Mesendoderm (in vitro differentiated cells): Measurements from ENCODE around the gene MON1A. TPM values are rescaled to one million over a fixed set of nuclear protein-coding genes. Genes with fewer than 3 reads are reported as not detected.

Source experiments
- DNase-seq: peaks from one replicate; pipeline ENCODE4 v3.0.0; 2013
- H2AK5ac ChIP-seq: 2 replicates; pipeline ENCODE4 v1.6.1; 2013; ENCODE audit warnings: low read length, inconsistent platforms
- H2BK120ac ChIP-seq: 2 replicates; pipeline ENCODE4 v1.6.1; 2013; ENCODE audit warnings: low read depth, mild to moderate bottlenecking, low read length, moderate library complexity, mixed read lengths
- H2BK15ac ChIP-seq: replicated peaks from 2 replicates; pipeline ENCODE4 v1.6.1; 2013; ENCODE audit warnings: low read depth, mild to moderate bottlenecking, moderate library complexity
- H2BK5ac ChIP-seq: 2 replicates; pipeline ENCODE4 v1.6.1; 2013; ENCODE audit warnings: low read length, inconsistent platforms
- H3K18ac ChIP-seq: 2 replicates; pipeline ENCODE4 v1.6.1; 2013; ENCODE audit warnings: mild to moderate bottlenecking, low read length, mixed read lengths
- H3K23ac ChIP-seq: one replicate; pipeline ENCODE4 v1.6.1; 2013; ENCODE audit warnings: low read length
- H3K27ac ChIP-seq: 2 replicates; pipeline ENCODE4 v1.5.1; 2013; ENCODE audit warnings: low read depth, mild to moderate bottlenecking, inconsistent platforms, low read length, moderate library complexity
- H3K27me3 ChIP-seq: 2 replicates; pipeline ENCODE4 v1.6.1; 2013; ENCODE audit warnings: low read length, control low read depth, mild to moderate bottlenecking, inconsistent platforms; ENCODE audit not compliant: insufficient read depth, poor library complexity
- H3K36me3 ChIP-seq: 2 replicates; pipeline ENCODE4 v1.6.1; 2013; ENCODE audit warnings: low read length, inconsistent platforms; ENCODE audit not compliant: control insufficient read depth, insufficient read depth
- H3K4ac ChIP-seq: one replicate; pipeline ENCODE4 v1.6.1; 2013; ENCODE audit warnings: low read depth, mild to moderate bottlenecking, low read length, moderate library complexity
- H3K4me1 ChIP-seq: 2 replicates; pipeline ENCODE4 v1.6.1; 2013; ENCODE audit warnings: low read depth, low read length, inconsistent platforms; ENCODE audit not compliant: control insufficient read depth
- H3K4me2 ChIP-seq: 2 replicates; pipeline ENCODE4 v1.6.1; 2013; ENCODE audit warnings: low read length
- H3K4me3 ChIP-seq: 2 replicates; pipeline ENCODE4 v1.5.1; 2013; ENCODE audit warnings: mild to moderate bottlenecking, low read length
- H3K56ac ChIP-seq: one replicate; pipeline ENCODE4 v1.6.1; 2013; ENCODE audit warnings: low read length
- H3K79me1 ChIP-seq: 2 replicates; pipeline ENCODE4 v1.6.1; 2013; ENCODE audit warnings: low read length, inconsistent platforms
- H3K79me2 ChIP-seq: 2 replicates; pipeline ENCODE4 v1.6.1; 2013; ENCODE audit warnings: mild to moderate bottlenecking, low read length; ENCODE audit not compliant: control insufficient read depth, insufficient read depth
- H3K9ac ChIP-seq: 2 replicates; pipeline ENCODE4 v1.6.1; 2013; ENCODE audit warnings: low read length, inconsistent platforms
- H4K5ac ChIP-seq: one replicate; pipeline ENCODE4 v1.6.1; 2013; ENCODE audit warnings: low read length
- H4K8ac ChIP-seq: one replicate; pipeline ENCODE4 v1.6.1; 2013; ENCODE audit warnings: low read depth, mild to moderate bottlenecking, control low read depth, low read length, moderate library complexity
- WGBS: extraction: QIAGEN DNeasy Blood & Tissue Kit; methylation state at CpG from one replicate; pipeline ENCODE4 v1.1.7; 2013; ENCODE audit warnings: low lambda C conversion rate, missing lambda C conversion rate; ENCODE audit not compliant: insufficient coverage; ENCODE audit errors: extremely low coverage; 5-methylcytosine and 5-hydroxymethylcytosine counted together
- small RNA-seq: library from polyadenylated mRNA; stranded (forward); fragments of <200 nt; extraction: miRNeasy Mini kit (QIAGEN cat#:217004); gene quantifications from one replicate; pipeline ENCODE3, GENCODE V24; 2013; ENCODE audit not compliant: insufficient read depth

MON1A gene

GRCh38 chr3:49867400-49867799 is 62.2 kb downstream of the MON1A start:
- Histone ChIP-seq H4K5ac (no peak overlapping the region), H3K27me3 (no peaks in the 10 kb centered on the region), H3K79me1 (no peaks in the 10 kb centered on the region), H3K23ac (no peak overlapping the region), H3K56ac (no peak overlapping the region), H4K8ac (no peak overlapping the region), H3K4me2 (no peak overlapping the region), H3K4ac (no peak overlapping the region), H3K18ac (no peak overlapping the region), H3K4me3 (no peak overlapping the region), H3K4me1 (peaks cover 4% of the 10 kb centered on the region), H2AK5ac (no peak overlapping the region), H3K9ac (no peak overlapping the region), H3K27ac (no peak overlapping the region), H2BK5ac (no peak overlapping the region), H3K36me3 (no peaks in the 10 kb centered on the region), H2BK120ac (no peak overlapping the region), H3K79me2 (no peaks in the 10 kb centered on the region), H2BK15ac (no peak overlapping the region)
- peak; percentile 45 for DNase-seq
- WGBS = no CpG with 5 or more reads among the region's 1 CpG

DNA sequence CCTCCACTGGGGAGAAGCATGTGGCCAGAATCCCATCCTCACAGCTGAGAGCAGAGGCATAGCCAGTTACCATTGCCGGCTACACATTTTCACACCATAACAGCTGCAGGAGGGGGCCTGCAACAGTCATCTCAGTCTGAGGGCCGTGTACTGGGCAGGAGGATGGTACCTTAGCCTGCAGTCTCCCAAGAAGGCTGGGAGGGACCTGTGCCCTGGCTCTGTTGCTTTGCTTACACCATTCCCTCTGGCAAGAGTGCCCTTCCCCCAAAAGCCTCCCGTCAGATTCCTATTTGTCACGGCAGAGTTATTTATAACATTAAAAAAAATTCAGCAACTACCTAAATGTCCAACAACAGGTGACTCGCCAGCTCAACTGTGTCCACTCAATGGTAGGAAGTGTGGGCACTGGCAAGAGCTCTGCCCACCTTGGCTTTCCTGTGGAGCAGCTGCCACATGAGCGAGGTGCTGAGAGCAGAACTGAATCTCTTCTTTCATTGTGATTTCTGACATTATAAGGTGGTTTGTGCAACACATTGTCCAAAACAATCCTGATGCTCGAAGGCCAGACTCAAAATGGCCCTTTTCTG is 64.3 kb downstream of the MON1A start:
- H3K23ac ChIP-seq = no peak overlapping the region
- no peak overlapping the region for H3K56ac ChIP-seq
- no peak overlapping the region for H2BK120ac ChIP-seq
- H4K5ac ChIP-seq = no peak overlapping the region
- no peak overlapping the region for H3K18ac ChIP-seq
- H2AK5ac ChIP-seq = no peak overlapping the region
- no peak for DNase-seq
- no peaks in the 10 kb centered on the region for H3K79me2 ChIP-seq
- peaks cover 4% of the 10 kb centered on the region for H3K4me1 ChIP-seq
- no peak overlapping the region for H3K4ac ChIP-seq
- WGBS = no CpG with 5 or more reads among the region's 7 CpGs
- H2BK5ac ChIP-seq = no peak overlapping the region
- H3K27ac ChIP-seq = no peak overlapping the region
- no peak overlapping the region for H2BK15ac ChIP-seq
- H3K4me3 ChIP-seq = no peak overlapping the region
- H3K36me3 ChIP-seq = no peaks in the 10 kb centered on the region
- H3K4me2 ChIP-seq = no peak overlapping the region
- no peak overlapping the region for H4K8ac ChIP-seq
- no peaks in the 10 kb centered on the region for H3K27me3 ChIP-seq
- H3K9ac ChIP-seq = no peak overlapping the region
- H3K79me1 ChIP-seq = no peaks in the 10 kb centered on the region

DNA sequence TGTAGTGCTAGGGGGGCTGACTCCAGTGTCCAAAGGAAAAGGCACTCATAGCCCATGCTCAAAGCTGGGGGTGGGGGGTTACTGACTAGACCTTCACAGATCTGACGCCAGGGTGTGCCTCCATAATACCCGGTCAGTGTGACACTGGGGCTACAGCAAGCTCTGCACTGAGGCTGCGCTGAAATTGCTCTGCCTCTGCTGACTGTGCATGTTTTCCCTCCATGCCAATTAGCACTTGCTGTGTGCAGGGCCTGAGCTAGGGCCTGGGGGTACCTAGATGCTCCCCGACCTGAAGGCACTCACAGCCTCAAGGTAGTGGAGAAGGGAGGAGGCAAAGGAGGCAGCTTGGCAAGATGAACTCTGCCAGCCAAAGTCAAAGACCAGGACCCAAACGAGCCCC is 65.1 kb downstream of the MON1A start:
- Histone ChIP-seq H2BK120ac (no peak overlapping the region), H3K18ac (no peak overlapping the region), H2AK5ac (no peak overlapping the region), H3K56ac (no peak overlapping the region), H3K4me3 (no peak overlapping the region), H3K79me2 (no peaks in the 10 kb centered on the region), H3K4ac (no peak overlapping the region), H3K27ac (no peak overlapping the region), H3K4me2 (no peak overlapping the region), H4K5ac (no peak overlapping the region), H3K27me3 (no peaks in the 10 kb centered on the region), H3K9ac (no peak overlapping the region), H2BK15ac (no peak overlapping the region), H3K36me3 (no peaks in the 10 kb centered on the region), H3K79me1 (no peaks in the 10 kb centered on the region), H4K8ac (no peak overlapping the region), H2BK5ac (no peak overlapping the region), H3K23ac (no peak overlapping the region), H3K4me1 (peaks cover 4% of the 10 kb centered on the region)
- WGBS = no CpG with 5 or more reads among the region's 5 CpGs
- no peak for DNase-seq

DNA sequence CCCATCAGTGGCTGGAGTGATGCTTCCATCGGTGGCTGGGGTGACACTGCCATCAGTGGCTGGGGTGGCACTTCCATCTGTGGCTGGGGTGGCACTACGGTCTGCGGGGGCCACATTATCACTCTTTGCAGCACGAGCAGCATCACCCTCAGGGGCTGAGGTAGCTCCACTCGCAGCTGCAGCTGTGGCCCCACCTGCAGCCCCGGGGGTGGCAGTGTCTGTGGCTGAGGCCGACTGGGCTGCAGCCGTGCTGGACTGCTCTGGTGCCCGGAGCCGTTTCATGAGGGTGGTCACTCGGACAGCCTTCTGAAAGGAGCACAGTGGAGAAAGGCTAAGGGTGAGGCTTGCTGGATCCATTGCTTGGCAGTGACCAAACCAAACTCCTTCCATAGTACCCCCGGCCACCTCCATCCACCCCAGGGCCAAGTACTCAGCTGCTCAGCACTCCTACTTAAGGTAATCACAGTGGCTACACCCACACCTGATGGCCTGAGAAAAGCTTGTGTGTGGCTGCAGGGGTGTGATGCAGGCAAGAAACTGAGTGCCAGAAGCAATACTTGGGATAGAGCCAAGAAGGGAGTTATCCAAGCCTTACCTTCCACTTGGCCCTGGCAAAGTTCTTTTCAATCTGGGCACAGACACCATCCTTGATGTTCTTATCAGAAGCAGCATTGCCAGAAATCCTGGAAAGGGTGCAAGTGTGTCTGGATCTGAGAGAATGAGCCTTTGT is 69.9 kb downstream of the MON1A start:
- no peak overlapping the region for H4K8ac ChIP-seq
- H2AK5ac ChIP-seq = no peak overlapping the region
- no peak for DNase-seq
- H3K56ac ChIP-seq = no peak overlapping the region
- no peaks in the 10 kb centered on the region for H3K27me3 ChIP-seq
- no peak overlapping the region for H3K4ac ChIP-seq
- H3K9ac ChIP-seq = no peak overlapping the region
- H2BK5ac ChIP-seq = no peak overlapping the region
- no peak overlapping the region for H3K4me2 ChIP-seq
- H2BK15ac ChIP-seq = no peak overlapping the region
- H3K4me1 ChIP-seq = peaks cover 3% of the 10 kb centered on the region
- peaks cover 4% of the 10 kb centered on the region for H3K79me2 ChIP-seq
- no CpG with 5 or more reads among the region's 12 CpGs for WGBS
- H4K5ac ChIP-seq = no peak overlapping the region
- H3K79me1 ChIP-seq = peaks cover 4% of the 10 kb centered on the region
- H3K27ac ChIP-seq = no peak overlapping the region
- no peak overlapping the region for H3K23ac ChIP-seq
- no peaks in the 10 kb centered on the region for H3K36me3 ChIP-seq
- H3K4me3 ChIP-seq = no peak overlapping the region
- H3K18ac ChIP-seq = no peak overlapping the region
- no peak overlapping the region for H2BK120ac ChIP-seq

Small RNAs within 50 kb of the gene (small RNA-seq; reads per million reads assigned to genes)
- not detected for gene RN7SL217P
